Mucosa of stomach (tissue), 1 donor: ENCODE results near the gene STPG3.

Experiments used
- H3K27me3 ChIP-seq: one replicate; pipeline ENCODE4 v1.7.0; 2013; ENCODE audit warnings: mild to moderate bottlenecking, low read length; ENCODE audit not compliant: control insufficient read depth, insufficient read depth
- H3K36me3 ChIP-seq: one replicate; pipeline ENCODE4 v1.7.0; 2013; ENCODE audit warnings: low read length; ENCODE audit not compliant: control insufficient read depth, insufficient read depth
- H3K4me1 ChIP-seq: one replicate; pipeline ENCODE4 v1.7.0; 2013; ENCODE audit warnings: mild to moderate bottlenecking, low read length; ENCODE audit not compliant: control insufficient read depth, insufficient read depth
- H3K4me3 ChIP-seq: one replicate; pipeline ENCODE4 v1.7.0; 2013; ENCODE audit warnings: low read length
- H3K9ac ChIP-seq: one replicate; pipeline ENCODE4 v1.7.0; 2013; ENCODE audit warnings: mild to moderate bottlenecking, low read length, moderate library complexity
- H3K9me3 ChIP-seq: one replicate; pipeline ENCODE4 v1.7.0; 2013; ENCODE audit warnings: mild to moderate bottlenecking, low read length, moderate library complexity; ENCODE audit not compliant: control insufficient read depth
- donor health status: Pancreatic carcinoma.

Gene STPG3

GRCh38 chr9:137247135-137247915, 3.8 kb upstream of the STPG3 start:
- no peak overlapping the region for H3K9ac ChIP-seq
- H3K4me3 ChIP-seq = no peak overlapping the region
- peaks cover 14% of the 10 kb centered on the region for H3K36me3 ChIP-seq
- H3K4me1 ChIP-seq = peaks cover 26% of the 10 kb centered on the region
- no peaks in the 10 kb centered on the region for H3K9me3 ChIP-seq
- H3K27me3 ChIP-seq = peaks cover 6% of the 10 kb centered on the region

DNA sequence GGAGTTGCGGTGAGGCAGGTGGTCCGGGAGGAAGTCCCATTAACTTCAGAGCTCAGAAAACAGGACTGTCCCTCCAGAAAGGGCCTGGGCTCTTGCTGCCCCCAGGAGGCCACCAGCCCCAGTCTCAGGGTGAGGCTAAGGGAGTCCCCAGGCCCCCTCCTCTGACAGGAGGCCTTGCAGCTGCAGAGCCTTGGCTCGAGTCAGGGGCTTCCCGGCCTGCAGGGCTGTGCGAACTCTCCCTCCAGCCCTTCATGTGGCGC, 3.2 kb upstream of the STPG3 start:
- Histone ChIP-seq H3K9me3 (no peaks in the 10 kb centered on the region), H3K4me1 (peaks cover 25% of the 10 kb centered on the region), H3K9ac (no peak overlapping the region), H3K4me3 (no peak overlapping the region), H3K27me3 (peaks cover 6% of the 10 kb centered on the region), H3K36me3 (peaks cover 11% of the 10 kb centered on the region)

DNA sequence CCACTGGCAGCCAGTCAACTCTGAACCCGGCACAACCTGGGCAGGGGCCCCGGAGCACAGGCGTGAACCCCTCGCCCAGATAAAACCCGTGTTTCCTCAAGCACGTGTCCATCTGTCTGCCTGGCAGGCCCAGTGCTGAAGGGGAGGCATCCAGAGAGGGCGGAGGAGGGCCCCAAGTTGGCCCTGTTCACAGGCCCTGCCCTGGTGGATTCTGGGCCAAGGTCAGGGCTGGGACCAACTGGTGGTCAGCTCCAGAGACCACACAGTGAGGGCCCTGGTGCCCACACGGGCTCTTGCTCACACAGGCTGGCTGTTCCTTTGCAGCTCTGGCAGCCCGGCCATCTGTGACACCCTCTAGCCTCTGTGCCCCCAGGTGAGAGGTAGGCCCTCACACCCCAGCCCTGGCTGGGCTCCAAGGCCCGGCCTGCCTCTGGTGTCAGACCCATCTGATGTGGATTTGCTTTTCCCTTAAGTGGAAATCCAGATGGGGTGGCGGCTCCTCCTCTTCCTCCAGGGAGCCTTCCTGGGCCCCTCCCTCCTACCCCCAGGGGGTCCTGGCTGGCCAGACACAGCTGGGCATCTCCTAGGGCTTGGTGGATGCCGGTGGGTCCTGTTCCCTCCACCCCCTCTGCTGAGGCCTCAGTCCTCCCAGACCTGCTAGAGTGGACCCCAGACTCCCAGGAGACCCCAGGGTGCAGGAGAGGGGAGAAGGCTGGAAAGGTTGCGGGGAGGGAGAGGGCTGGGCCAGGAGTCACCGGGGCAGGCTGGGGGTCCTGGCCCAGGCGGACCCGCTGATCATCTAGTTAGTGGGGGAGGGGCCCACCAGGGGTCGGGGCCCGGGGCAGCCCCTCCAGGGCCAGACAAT, 525 bp upstream of the STPG3 start:
- H3K27me3 ChIP-seq = peaks cover under 1% of the 10 kb centered on the region
- H3K4me3 ChIP-seq = no peak overlapping the region
- peaks cover 19% of the 10 kb centered on the region for H3K4me1 ChIP-seq
- H3K9ac ChIP-seq = no peak overlapping the region
- H3K9me3 ChIP-seq = no peaks in the 10 kb centered on the region
- no peaks in the 10 kb centered on the region for H3K36me3 ChIP-seq

DNA sequence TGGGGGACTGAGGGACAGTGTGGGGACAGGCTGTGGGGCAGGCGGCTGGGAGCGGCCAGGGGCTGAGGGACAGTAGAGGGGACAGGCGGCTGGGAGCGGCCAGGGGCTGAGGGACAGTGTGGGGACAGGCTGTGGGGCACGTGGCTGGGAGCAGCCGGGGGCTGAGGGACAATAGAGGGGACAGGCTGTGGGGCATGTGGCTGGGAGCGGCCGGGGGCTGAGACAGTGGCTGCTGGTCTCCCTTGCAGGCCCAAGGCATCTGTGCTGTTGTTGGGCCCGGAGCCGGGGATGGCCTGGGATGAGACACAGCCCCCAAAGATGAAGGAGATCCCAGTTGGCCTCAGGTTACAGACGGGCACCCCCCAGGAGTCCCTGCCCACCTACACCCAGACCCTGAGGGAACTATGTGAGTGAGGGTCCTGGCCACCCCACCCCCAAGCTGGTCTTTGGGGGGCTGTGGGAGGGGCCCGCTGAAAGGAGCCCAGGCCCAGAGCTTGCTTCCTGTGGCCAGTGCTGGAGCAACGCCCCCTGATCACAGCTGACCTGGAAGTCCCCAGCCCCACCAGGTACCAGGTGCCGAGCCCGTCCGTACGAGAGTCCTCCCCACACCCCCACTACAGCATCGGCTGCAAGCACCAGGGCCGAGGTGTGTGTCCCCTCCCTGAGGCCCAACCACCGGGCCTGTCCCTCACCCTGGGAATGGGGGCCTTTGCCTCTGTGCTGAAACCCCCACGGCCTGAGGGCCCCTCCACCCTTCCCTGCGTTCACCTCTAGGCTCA, 593 bp downstream of the STPG3 start:
- peaks cover 27% of the 10 kb centered on the region for H3K4me1 ChIP-seq
- H3K36me3 ChIP-seq = no peaks in the 10 kb centered on the region
- no peak overlapping the region for H3K9ac ChIP-seq
- no peaks in the 10 kb centered on the region for H3K27me3 ChIP-seq
- H3K9me3 ChIP-seq = no peaks in the 10 kb centered on the region
- no peak overlapping the region for H3K4me3 ChIP-seq

- Histone ChIP-seq H3K36me3 (no peaks in the 10 kb centered on the region), H3K4me3 (no peak overlapping the region), H3K4me1 (peaks cover 31% of the 10 kb centered on the region), H3K27me3 (no peaks in the 10 kb centered on the region), H3K9me3 (no peaks in the 10 kb centered on the region), H3K9ac (no peak overlapping the region)
Measured at GRCh38 chr9:137252555-137253506, 1.7 kb downstream of the STPG3 start.

DNA sequence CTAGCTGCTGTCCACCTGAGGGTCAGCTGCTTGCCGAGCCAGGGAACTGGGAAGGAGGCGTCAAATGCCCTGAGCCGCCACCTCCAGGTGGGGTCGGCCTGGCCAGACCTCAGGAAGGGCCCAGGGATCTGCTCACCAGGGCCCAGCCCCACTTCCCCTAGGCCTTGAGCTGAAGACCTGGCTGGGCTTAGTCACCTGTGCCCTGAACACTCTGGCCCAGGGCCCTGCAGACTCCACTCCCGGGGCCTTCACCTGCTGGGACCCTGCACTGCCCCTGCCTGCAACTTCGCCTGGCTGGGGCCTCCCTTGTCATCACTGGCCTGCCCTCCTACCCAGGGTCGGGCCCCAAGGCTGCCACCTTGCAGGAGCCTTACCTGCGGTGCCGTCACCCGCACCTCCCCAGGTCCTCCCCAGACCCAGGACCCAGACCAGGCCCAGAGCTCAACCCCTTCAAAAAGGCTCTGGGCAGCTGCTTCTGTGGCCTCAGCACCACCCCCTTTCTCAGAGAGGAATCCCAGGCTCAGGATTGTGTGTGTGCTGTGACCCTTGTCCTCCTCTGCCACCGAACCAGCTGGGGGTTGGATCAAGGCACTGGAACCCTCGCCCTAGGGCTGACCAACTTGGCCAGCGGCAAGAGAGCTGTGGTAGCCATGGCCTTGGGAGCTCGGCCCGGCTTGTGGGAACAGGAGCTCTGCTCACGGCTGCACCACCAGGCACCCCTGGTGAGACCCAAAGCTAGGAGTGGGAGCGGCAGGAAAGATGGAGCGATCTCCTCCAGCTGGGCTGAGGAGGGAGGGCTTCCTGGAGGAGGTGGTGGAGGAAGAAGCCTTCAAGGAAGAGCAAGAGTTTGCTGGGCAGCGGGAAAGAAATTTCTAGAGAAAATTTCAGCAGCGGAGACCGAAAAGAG, 2.9 kb downstream of the STPG3 start:
- no peaks in the 10 kb centered on the region for H3K9me3 ChIP-seq
- peak overlapping the region; percentile 65 for H3K9ac ChIP-seq
- H3K4me1 ChIP-seq = peaks cover 31% of the 10 kb centered on the region
- peak overlapping the region; percentile 50 for H3K4me3 ChIP-seq
- H3K27me3 ChIP-seq = no peaks in the 10 kb centered on the region
- H3K36me3 ChIP-seq = no peaks in the 10 kb centered on the region

- peak within 1 kb of the TSS; percentile 69 for H3K9ac ChIP-seq
Measured at GRCh38 chr9:137254624-137255447, 3.8 kb downstream of the STPG3 start, which contains the start of gene NELFB. TSS of gene NELFB (plus strand) at chr9:137255327.

DNA sequence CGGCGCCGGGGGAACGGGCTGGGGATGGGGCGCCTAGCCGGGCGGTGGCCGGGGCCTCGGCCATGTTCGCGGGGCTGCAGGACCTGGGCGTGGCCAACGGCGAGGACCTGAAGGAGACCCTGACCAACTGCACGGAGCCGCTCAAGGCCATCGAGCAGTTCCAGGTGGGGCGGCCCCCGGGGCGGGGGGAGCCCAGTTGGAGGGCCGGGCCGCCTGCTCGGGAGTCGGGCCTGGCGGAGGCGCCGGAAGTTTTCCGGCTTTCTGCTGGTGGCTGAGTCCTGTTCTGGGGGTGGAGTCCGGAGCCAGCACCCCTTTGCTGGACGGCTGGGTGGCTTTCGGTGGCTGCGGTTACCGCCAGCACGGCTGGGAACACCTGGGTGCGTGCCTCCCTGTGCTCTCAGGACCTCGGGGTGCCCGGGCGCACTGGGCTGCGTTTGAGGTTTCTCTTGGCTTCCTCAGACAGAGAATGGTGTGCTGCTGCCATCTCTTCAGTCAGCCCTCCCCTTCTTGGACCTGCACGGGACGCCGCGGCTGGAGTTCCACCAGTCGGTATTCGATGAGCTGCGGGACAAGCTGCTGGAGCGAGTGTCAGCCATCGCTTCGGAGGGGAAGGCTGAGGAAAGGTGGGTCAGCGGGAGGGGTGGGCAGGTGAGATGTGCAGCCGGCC, 4.5 kb downstream of the STPG3 start:
- peak overlapping the region; percentile 69 for H3K9ac ChIP-seq
- H3K4me1 ChIP-seq = peaks cover 31% of the 10 kb centered on the region
- H3K36me3 ChIP-seq = no peaks in the 10 kb centered on the region
- H3K4me3 ChIP-seq = peak overlapping the region; percentile 44
- H3K27me3 ChIP-seq = no peaks in the 10 kb centered on the region
- H3K9me3 ChIP-seq = no peaks in the 10 kb centered on the region

More at GRCh38 chr9:137254624-137255447, 3.8 kb downstream of the STPG3 start, which contains the start of gene NELFB:
- peak within 1 kb of the TSS; percentile 50 for H3K4me3 ChIP-seq
- no peaks in the 10 kb centered on the region for H3K27me3 ChIP-seq
- no peaks in the 10 kb centered on the region for H3K36me3 ChIP-seq
- H3K9me3 ChIP-seq = no peaks in the 10 kb centered on the region
- H3K4me1 ChIP-seq = peaks cover 31% of the 10 kb centered on the region

- Histone ChIP-seq H3K9ac (peak overlapping the region; percentile 69), H3K36me3 (no peaks in the 10 kb centered on the region), H3K4me3 (peak overlapping the region; percentile 44), H3K27me3 (no peaks in the 10 kb centered on the region), H3K4me1 (peaks cover 31% of the 10 kb centered on the region), H3K9me3 (no peaks in the 10 kb centered on the region)
Measured at GRCh38 chr9:137256362-137256761, 5.3 kb downstream of the STPG3 start.
